A204.1 (cell line): ENCODE measurements around the gene SLC25A36.

Experiments
- FAIRE-seq: peaks from 2 replicates; lab custom pipeline; 2012; peaks lifted over from hg19 to GRCh38; lab: Jason Lieb, UNC

The SLC25A36 gene

GRCh38 chr3:140941434-140942220 lies at the start of gene SLC25A36:
SLC25A36 (plus strand) TSS chr3:140941836; CDS start chr3:140942055, 219 bp downstream.
- peak; percentile 93 for FAIRE-seq

- no peak for FAIRE-seq
Observed at GRCh38 chr3:140896997-140897396, 44.6 kb upstream of the SLC25A36 start.

- peak; percentile 95 for FAIRE-seq
Observed at GRCh38 chr3:140898340-140899180, 43.1 kb upstream of the SLC25A36 start.

- FAIRE-seq, result no peak
Observed at GRCh38 chr3:140899363-140899762, 42.3 kb upstream of the SLC25A36 start.

- no peak for FAIRE-seq
Observed at GRCh38 chr3:140902791-140903190, 38.8 kb upstream of the SLC25A36 start.

GRCh38 chr3:140903196-140903595 lies 38.4 kb upstream of the SLC25A36 start:
- FAIRE-seq, result no peak

GRCh38 chr3:140904521-140904920 lies 37.1 kb upstream of the SLC25A36 start:
- FAIRE-seq, result no peak

- FAIRE-seq, result no peak
Observed at GRCh38 chr3:140905559-140905958, 36.1 kb upstream of the SLC25A36 start.

- FAIRE-seq, result no peak
Observed at GRCh38 chr3:140906785-140907184, 34.9 kb upstream of the SLC25A36 start.

GRCh38 chr3:140910860-140911259 lies 30.8 kb upstream of the SLC25A36 start:
- no peak for FAIRE-seq

- FAIRE-seq, result no peak
Observed at GRCh38 chr3:140911822-140912221, 29.8 kb upstream of the SLC25A36 start.

GRCh38 chr3:140913728-140914127 lies 27.9 kb upstream of the SLC25A36 start:
- no peak for FAIRE-seq

- no peak for FAIRE-seq
Observed at GRCh38 chr3:140914384-140914945, 27.2 kb upstream of the SLC25A36 start.

- FAIRE-seq, result no peak
Observed at GRCh38 chr3:140916603-140917002, 25.0 kb upstream of the SLC25A36 start.

- no peak for FAIRE-seq
Observed at GRCh38 chr3:140917772-140918171, 23.9 kb upstream of the SLC25A36 start.

- no peak for FAIRE-seq
Observed at GRCh38 chr3:140920029-140920428, 21.6 kb upstream of the SLC25A36 start.

- FAIRE-seq, result no peak
Observed at GRCh38 chr3:140922634-140923033, 19.0 kb upstream of the SLC25A36 start.

GRCh38 chr3:140924097-140924873 lies 17.4 kb upstream of the SLC25A36 start:
- no peak for FAIRE-seq

- no peak for FAIRE-seq
Observed at GRCh38 chr3:140927279-140928069, 14.2 kb upstream of the SLC25A36 start.

- no peak for FAIRE-seq
Observed at GRCh38 chr3:140929446-140929845, 12.2 kb upstream of the SLC25A36 start.

- no peak for FAIRE-seq
Observed at GRCh38 chr3:140931016-140931454, 10.6 kb upstream of the SLC25A36 start.
